HG02588 (cell line): ENCODE data around the gene VPS13A.

ENCODE experiments used
- ATAC-seq: cut with Tn5 transposase; IDR thresholded peaks from one replicate; pipeline ENCODE4 v1.9.1; 2021; ENCODE audit warnings: mild to moderate bottlenecking, moderate library complexity; ENCODE audit not compliant: unreplicated experiment

The VPS13A gene

DNA sequence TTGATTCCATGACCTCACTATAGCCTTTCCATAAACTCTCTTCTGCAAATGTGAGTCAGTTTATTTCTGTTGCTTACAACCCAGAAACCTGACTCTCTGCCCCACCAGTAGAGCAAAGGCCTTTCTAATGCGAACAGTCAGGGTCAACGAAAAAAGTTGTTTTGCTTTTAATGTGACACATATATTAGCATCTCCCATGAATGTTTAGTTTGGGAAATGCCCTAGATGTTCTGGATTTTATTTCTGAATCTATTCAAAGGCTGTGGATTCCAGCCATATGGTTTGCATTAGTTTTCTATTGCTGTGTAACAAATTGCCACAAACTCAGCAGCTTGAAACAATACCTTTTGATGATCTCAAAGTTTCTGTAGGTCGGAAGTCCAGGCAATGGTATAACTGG lies 277.3 kb downstream of the VPS13A start:
- no peak for ATAC-seq

- ATAC-seq = peak; percentile 51
Observed at GRCh38 chr9:77455312-77455927, 278.1 kb downstream of the VPS13A start.

DNA sequence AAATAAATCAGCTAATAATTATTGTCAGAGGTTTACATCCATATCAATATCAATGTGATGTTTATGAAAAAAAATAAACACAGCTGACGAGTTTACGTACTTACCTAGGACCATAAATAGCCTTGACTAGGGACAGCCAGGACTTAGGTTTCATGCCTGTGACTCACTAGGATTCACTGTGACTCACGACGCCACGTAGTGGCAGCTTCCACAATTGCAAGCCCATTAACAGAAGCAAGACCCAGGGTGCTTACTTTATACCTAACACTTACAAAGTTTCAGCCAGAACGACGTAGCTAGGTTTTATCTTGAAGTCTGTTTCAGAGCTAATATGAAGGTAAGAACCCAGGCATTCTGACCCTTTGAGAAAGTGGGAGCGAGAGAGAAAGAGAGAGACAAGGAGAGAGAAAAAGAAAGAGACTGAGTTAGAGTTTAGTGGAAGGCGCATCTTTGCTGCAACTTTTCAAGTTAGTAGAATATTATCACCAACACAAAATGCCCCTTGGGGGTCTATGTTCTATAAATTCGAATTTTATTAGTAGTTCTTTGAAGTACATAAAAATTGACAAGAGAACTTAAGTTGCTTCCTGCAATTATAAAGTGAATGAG lies 279.6 kb downstream of the VPS13A start:
- ATAC-seq = peak; percentile 80

DNA sequence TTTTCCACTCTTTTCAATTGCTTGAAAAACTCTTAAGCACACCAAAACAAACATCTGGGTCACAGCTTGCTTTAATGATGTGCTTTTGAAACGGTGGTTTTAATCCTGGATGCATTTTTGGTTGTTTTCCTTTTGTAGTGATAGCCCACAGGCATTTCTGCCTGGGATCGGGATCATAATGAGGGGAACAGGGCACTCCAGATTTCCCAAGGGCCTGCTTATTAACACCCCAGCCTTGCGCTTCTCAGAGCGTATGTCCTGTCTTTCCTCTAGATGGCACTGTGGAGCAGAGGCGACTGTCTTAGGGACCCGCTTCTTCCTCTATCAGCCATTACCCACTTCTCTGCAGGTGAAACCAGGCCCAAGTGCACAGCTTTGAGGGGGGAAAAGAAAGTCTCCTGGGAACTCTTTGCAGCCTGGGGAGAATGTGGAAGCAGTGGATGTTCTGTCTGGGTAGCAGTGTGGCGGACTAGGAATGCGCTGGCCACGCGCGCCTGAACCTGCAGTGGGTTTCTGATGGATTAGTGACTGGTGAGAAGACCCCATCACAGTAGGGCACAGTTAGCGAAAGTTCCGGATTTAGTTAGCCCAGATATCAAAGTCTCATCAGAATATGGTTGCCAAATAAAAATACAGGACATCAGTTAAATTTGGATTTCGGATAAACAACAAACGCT lies 280.7 kb downstream of the VPS13A start:
- ATAC-seq = peak; percentile 70

- no peak for ATAC-seq
Observed at GRCh38 chr9:77460938-77461337, 283.6 kb downstream of the VPS13A start.

DNA sequence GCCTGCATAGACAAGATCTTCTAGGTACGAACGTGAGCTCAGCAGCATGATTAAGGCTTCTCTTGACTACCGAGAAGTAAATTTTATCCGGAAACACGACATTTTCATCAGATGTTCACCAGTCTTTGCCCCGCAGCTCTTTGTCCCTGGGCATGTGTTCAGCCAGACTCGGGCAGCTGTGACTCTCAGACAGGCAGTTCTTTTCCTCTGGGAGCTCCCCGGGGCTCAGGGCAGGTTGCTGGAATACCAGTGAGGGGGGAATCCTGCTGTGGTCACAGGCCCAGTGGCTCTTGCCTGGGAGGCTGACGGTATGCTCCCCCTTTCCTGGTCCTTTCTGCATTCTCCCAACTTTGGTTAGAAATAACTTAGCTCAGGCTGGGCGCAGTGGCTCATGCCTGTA lies 284.7 kb downstream of the VPS13A start:
- ATAC-seq = no peak

GRCh38 chr9:77463151-77463550 lies 285.8 kb downstream of the VPS13A start:
- ATAC-seq = no peak

DNA sequence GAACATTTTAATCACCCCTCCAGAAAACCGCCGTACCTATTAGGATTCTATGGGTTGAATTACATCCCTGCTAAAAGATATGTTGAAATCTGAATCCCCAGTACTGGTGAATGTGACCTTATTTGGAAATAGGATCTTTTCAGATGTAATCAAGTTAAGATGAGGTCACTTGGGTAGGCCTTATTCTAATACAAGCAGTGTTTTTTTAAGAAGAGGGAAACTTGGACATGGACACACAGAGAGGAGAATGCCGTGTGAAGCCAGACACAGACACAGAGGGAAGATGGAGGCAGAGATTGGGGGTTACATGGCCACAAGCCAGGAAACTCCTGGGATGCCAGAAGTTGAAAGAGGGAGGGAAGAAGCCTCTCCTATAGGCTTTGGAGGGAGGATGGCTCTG lies 287.3 kb downstream of the VPS13A start:
- no peak for ATAC-seq

DNA sequence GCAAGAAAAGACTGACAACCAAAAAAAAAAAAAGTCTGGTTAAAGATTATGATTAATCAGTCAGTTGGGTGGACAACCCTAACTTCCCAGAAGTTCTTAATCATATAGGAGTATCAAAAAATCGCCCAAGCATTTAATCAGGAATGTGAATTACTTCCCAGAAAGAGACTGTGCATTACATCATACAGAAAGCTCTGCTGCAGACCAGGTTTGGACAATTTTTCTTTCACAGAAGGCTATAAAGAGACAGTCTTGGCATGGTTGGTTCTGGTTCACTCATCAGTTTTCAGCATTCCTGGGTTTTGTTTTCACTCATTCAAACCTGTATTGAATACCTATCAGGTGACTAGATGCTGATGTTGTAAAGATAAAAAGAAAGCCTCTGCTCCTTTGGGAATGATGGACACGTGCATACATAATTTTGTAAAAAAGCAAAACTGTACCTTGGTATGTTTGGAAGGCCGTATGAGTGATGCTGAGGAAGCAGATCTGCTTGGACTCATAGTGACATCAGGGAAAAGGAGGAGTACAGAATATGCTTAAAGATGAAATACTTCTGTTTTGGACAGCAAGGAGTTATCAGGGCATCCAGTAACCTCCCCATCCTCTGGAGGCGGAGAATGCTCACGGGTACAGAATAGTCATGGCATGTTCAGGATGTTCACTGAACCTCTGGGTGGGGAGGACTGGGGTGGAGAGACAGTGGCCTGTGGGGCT lies 292.3 kb downstream of the VPS13A start:
- no peak for ATAC-seq
